MCF 10A (cell line): ENCODE measurements around the gene MORN1. TPM values are rescaled to one million over a fixed set of nuclear protein-coding genes. Genes with fewer than 3 reads are reported as not detected.

Experiments used
- BruUV-seq: library from RNA; stranded (reverse); fragments of 400-500 nt; replicated peaks from 2 replicates; lab custom pipeline; 2021; lab: Mats Ljungman, UMichigan
- CTCF ChIA-PET: fragments of 300-600 bp; sonication (Branson Sonifier 250); formaldehyde crosslinking; extraction: SDS; loops from one replicate; lab custom pipeline; 2021; ENCODE audit warnings: antibody characterized with exemption, inconsistent platforms; lab: Yijun Ruan, JAX
- POLR2A ChIA-PET: fragments of 300-600, 350-650 bp; sonication (Branson Sonifier 250); formaldehyde crosslinking; extraction: SDS; loops from one replicate; lab custom pipeline; 2020; ENCODE audit warnings: antibody characterized with exemption, inconsistent platforms; lab: Yijun Ruan, JAX
- DNase-seq: peaks from one replicate; pipeline ENCODE4 v3.0.0-alpha.2; 2018; ENCODE audit not compliant: unreplicated experiment
- H3K27ac Mint-ChIP-seq: one replicate; pipeline ENCODE4 v1.8.0; 2022; ENCODE audit warnings: mild to moderate bottlenecking, low read depth, mixed read lengths; ENCODE audit not compliant: unreplicated experiment
- H3K27me3 Mint-ChIP-seq: one replicate; pipeline ENCODE4 v1.8.0; 2022; ENCODE audit warnings: mixed read lengths; ENCODE audit not compliant: insufficient read depth, unreplicated experiment
- H3K36me3 Mint-ChIP-seq: one replicate; pipeline ENCODE4 v1.8.0; 2022; ENCODE audit warnings: mild to moderate bottlenecking, moderate library complexity, mixed read lengths; ENCODE audit not compliant: insufficient read depth, unreplicated experiment
- H3K4me1 Mint-ChIP-seq: one replicate; pipeline ENCODE4 v1.8.0; 2022; ENCODE audit warnings: mixed read lengths; ENCODE audit not compliant: insufficient read depth, unreplicated experiment
- H3K4me3 Mint-ChIP-seq: one replicate; pipeline ENCODE4 v1.8.0; 2022; ENCODE audit warnings: mild to moderate bottlenecking, moderate library complexity, mixed read lengths; ENCODE audit not compliant: unreplicated experiment
- H3K9me3 Mint-ChIP-seq: one replicate; pipeline ENCODE4 v1.8.0; 2022; ENCODE audit warnings: mixed read lengths; ENCODE audit not compliant: unreplicated experiment
- intact Hi-C: fragments of 100-400 bp; cut with micrococcal nuclease; formaldehyde crosslinking; loops from 2 replicates; pipeline ENCODE4 v1.14.1; 2022
- total RNA-seq: library from RNA; stranded (reverse); gene quantifications from 2 replicates; pipeline ENCODE4 v1.2.3, GENCODE V29; 2022
- TF ChIP-seq, protein P1 (sequence below): fragments of 200-600 bp; IDR thresholded peaks from one replicate; pipeline ENCODE4 v1.8.0; 2022; ENCODE audit warnings: antibody characterized with exemption, mild to moderate bottlenecking; ENCODE audit not compliant: unreplicated experiment

The MORN1 gene
- total RNA-seq, 1 experiment from 2014 or later, result 19.4 TPM

DNA sequence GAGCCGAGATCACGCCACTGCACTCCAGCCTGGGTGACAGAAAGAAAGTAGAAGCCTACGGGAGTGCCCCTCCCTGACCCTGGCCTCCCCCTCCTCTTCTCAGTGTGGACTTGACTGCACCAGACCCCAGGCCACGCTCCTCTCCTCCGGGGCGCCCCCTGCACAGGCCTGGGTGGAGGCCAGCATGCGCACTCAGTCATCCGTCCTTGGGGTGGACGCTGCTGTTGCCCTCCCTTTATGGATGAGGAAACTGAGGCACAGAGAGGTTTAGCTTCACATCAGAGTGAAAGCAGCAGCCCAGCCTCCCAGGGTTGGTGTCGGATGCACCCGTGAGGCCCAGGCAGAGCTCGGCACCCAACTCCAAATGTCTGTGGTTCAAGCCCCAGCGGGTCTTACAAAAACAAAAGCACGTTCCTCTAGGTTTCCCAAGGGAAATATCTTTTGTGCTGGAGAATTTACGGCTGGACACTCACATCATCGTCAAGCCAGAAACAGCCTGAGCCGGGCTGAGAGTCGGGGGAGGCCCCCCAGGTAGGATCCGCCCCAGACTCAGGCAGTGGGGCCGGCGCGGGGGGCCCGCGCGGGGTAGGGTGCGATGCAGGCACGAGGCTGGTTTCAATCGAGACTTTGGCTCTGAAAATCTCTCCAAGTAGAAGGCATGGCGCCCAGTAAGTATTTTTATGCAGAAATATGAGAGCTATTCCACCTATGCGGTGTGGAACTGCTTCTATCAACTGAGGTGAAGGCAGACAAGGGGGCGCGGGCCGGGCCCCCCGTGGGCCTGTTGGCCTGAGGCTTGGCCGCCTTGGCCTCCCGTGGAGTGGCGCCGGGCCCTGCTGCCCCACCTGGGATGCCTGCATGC is 36.6 kb downstream of the MORN1 start:
- Mint-ChIP-seq H3K27ac (no peak overlapping the region), H3K27me3 (no peaks in the 10 kb centered on the region), H3K9me3 (no peaks in the 10 kb centered on the region), H3K4me1 (no peaks in the 10 kb centered on the region), H3K4me3 (no peak overlapping the region), H3K36me3 (peaks cover 6% of the 10 kb centered on the region)
- DNase-seq, result no peak
- BruUV-seq, result no TSS peak
- ChIA-PET CTCF (no interaction called here), POLR2A (no interaction called here)
- TF ChIP-seq, protein P1, sequence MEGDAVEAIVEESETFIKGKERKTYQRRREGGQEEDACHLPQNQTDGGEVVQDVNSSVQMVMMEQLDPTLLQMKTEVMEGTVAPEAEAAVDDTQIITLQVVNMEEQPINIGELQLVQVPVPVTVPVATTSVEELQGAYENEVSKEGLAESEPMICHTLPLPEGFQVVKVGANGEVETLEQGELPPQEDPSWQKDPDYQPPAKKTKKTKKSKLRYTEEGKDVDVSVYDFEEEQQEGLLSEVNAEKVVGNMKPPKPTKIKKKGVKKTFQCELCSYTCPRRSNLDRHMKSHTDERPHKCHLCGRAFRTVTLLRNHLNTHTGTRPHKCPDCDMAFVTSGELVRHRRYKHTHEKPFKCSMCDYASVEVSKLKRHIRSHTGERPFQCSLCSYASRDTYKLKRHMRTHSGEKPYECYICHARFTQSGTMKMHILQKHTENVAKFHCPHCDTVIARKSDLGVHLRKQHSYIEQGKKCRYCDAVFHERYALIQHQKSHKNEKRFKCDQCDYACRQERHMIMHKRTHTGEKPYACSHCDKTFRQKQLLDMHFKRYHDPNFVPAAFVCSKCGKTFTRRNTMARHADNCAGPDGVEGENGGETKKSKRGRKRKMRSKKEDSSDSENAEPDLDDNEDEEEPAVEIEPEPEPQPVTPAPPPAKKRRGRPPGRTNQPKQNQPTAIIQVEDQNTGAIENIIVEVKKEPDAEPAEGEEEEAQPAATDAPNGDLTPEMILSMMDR, result no peak
- intact Hi-C loops, result no loop called here

DNA sequence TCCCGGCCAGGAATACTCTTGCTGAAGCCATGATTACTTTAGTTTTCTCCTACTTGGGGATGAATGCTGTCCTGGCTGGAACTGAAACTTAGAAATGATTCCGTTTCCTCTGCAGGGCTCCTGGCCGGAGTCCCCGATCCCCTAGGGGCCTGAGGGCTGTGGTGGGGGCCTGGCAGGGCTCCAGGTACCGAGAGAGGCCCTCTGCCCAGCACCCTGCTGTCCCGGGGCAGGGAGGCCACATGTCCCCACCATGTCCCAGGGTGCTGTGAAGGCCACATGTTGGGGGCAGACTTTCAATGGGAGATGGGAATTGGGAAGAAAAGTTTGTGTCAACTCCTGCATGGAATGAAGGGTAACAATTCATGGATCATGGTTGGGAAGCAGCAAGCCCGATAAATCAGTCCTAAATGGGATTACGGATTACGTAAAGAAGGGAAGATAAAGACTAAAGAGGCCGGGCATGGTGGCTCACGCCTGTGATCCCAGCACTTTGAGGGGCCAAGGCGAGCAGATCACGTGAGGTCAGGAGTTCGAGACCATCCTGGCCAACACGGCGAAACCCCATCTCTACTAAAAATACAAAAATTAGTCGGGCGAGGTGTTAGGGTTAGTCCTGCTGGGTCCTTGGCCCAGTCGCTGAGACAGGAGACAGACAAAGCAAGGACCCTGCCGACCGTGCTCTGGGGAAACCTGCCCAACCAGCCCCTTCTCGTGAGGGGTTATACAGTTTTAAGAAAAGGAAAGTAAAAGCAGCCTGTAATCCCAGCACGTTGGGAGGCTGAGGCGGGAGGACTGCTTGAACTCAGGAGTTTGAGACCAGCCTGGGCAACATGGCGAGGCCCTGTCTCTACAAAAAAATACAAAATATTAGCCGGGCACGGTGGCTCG is 37.6 kb downstream of the MORN1 start:
- Mint-ChIP-seq H3K4me3 (no peak overlapping the region), H3K4me1 (no peaks in the 10 kb centered on the region), H3K27me3 (no peaks in the 10 kb centered on the region), H3K9me3 (no peaks in the 10 kb centered on the region), H3K27ac (no peak overlapping the region), H3K36me3 (peaks cover 6% of the 10 kb centered on the region)
- ChIA-PET CTCF (no interaction called here), POLR2A (no interaction called here)
- TF ChIP-seq, protein P1, result no peak
- intact Hi-C loops, result no loop called here
- no TSS peak for BruUV-seq
- DNase-seq, result no peak

DNA sequence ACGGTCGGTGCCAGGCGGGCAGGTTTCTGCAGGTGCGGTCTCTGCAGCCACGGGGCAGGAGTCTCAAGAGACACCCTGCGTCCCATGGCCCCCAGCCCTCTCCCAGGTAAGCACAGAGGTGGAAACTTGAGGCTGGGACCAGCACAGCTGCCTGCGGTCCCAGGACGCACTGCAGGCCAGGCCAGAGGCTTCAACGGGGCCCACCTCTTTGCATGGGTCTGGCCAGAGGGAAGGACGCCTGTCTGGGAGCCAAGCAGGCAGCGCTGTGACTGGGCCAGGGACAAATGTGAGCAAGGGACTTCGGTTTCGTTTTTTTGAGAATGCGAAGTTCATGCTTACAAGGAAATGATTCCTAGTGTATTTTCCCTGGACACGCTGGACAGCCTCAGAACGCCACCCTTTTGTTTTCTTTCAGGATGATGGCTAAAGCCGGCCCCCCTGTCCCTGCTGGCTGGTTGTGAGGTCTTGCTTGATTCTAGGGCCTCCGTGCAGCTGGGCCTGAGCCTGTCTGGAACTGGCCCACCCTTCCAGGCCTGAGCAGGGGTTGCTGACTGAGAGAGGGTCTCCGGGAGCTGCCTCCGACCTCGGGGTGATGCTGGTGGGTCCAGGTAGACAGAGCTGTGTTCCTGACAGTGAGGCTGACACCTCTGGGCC is 38.3 kb downstream of the MORN1 start:
- Mint-ChIP-seq H3K4me3 (no peak overlapping the region), H3K27ac (no peak overlapping the region), H3K9me3 (no peaks in the 10 kb centered on the region), H3K27me3 (no peaks in the 10 kb centered on the region), H3K36me3 (peaks cover 6% of the 10 kb centered on the region), H3K4me1 (no peaks in the 10 kb centered on the region)
- POLR2A ChIA-PET, result no interaction called here
- DNase-seq, result no peak
- no TSS peak for BruUV-seq
- CTCF ChIA-PET, result interaction anchor here (1.4 kb wide), 1 partner anchor 37 kb away, joined by 3 read pairs; no protein-coding TSS in a partner anchor
- intact Hi-C loops, result no loop called here
- TF ChIP-seq, protein P1, result no peak
